Liver (tissue), 3 donors: ENCODE measurements around the gene HOPX.

ENCODE experiments used
- CTCF ChIP-seq: fragments of 150-350 bp; IDR thresholded peaks from 2 replicates; pipeline ENCODE4 v1.5.1; 2017; ENCODE audit warnings: improper control_type of control experiment, low read depth, low read length; ENCODE audit not compliant: missing input control
- FOXA1 ChIP-seq: IDR thresholded peaks from 2 replicates; pipeline ENCODE4 v1.6.1; 2016; ENCODE audit warnings: antibody characterized with exemption
- GABPA ChIP-seq, 2 donors: IDR thresholded peaks in 1 of 2; conservative IDR thresholded peaks in 1 of 2; 2 replicates each; pipeline ENCODE4 v1.6.1; 2016; ENCODE audit warnings: antibody characterized with exemption in 2 of 2, mild to moderate bottlenecking in 1 of 2, moderate library complexity in 1 of 2
- HNF4A ChIP-seq, 2 donors: conservative IDR thresholded peaks; 2 replicates each; pipeline ENCODE4 v1.6.1; 2016; ENCODE audit warnings: antibody characterized with exemption in 2 of 2, mild to moderate bottlenecking in 2 of 2
- HNF4G ChIP-seq: IDR thresholded peaks from 2 replicates; pipeline ENCODE4 v1.6.1; 2016; ENCODE audit warnings: antibody characterized with exemption
- JUND ChIP-seq, 2 donors: IDR thresholded peaks; 2 replicates each; pipeline ENCODE4 v1.6.1; 2016; ENCODE audit warnings: antibody characterized with exemption in 2 of 2
- NR2F2 ChIP-seq: IDR thresholded peaks from 2 replicates; pipeline ENCODE4 v1.6.1; 2016; ENCODE audit warnings: antibody characterized with exemption
- RAD21 ChIP-seq, 2 donors: IDR thresholded peaks; 2 replicates each; pipeline ENCODE4 v1.6.1; 2016; ENCODE audit warnings: antibody characterized with exemption in 2 of 2, mild to moderate bottlenecking in 2 of 2
- RXRA ChIP-seq, 2 donors: IDR thresholded peaks; 2 replicates each; pipeline ENCODE4 v1.6.1; 2017 to 2018; ENCODE audit warnings: antibody characterized with exemption in 2 of 2, mild to moderate bottlenecking in 1 of 2
- TAF1 ChIP-seq: conservative IDR thresholded peaks from 2 replicates; pipeline ENCODE4 v1.6.1; 2016; ENCODE audit warnings: antibody characterized with exemption, mild to moderate bottlenecking
- ZBTB33 ChIP-seq: IDR thresholded peaks from 2 replicates; pipeline ENCODE4 v1.6.1; 2016; ENCODE audit warnings: antibody characterized with exemption
- TF ChIP-seq, protein P1 (sequence below): IDR thresholded peaks from 2 replicates; pipeline ENCODE4 v1.6.1; 2016; ENCODE audit warnings: antibody characterized with exemption
- TF ChIP-seq, protein P2 (sequence below): IDR thresholded peaks from 2 replicates; pipeline ENCODE4 v1.6.1; 2016; ENCODE audit warnings: antibody characterized with exemption, mild to moderate bottlenecking
- donor health status: healthy.
- donor health status: healthy.

DNA sequence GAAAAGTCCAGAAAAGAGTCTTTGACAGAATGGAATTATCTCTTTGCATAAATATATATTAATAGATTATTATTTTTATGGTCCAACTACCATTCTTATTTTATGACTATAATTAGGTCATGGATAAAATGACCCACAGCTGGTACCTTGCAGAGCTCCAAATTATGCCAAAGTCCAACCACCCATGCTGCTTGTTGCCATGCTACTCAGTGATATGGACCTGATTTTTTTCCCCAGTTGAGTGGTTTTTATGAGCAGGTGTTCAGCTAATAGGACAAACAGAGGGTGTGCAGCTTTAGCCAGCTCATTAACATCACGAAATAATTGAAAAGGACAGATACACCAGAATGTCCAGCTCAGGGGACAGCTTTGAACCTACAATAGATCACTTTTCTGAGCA is 9.7 kb downstream of the HOPX start:
- TF ChIP-seq CTCF = no peak
- no peak for TF ChIP-seq RXRA (IDR thresholded peaks at IDR 0.05)
- TF ChIP-seq HNF4G = no peak
- no peak for TF ChIP-seq NR2F2
- TF ChIP-seq TAF1 = no peak
- no peak for TF ChIP-seq JUND (IDR thresholded peaks at IDR 0.05)
- TF ChIP-seq HNF4A (conservative IDR thresholded peaks at IDR 0.05) = no peak
- no peak for TF ChIP-seq RAD21 (IDR thresholded peaks at IDR 0.05)
- TF ChIP-seq GABPA (IDR thresholded peaks at IDR 0.05 in 1 of 2, conservative IDR thresholded peaks at IDR 0.05 in 1 of 2) = no peak
- TF ChIP-seq, protein P1, sequence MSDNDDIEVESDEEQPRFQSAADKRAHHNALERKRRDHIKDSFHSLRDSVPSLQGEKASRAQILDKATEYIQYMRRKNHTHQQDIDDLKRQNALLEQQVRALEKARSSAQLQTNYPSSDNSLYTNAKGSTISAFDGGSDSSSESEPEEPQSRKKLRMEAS = no peak
- TF ChIP-seq FOXA1 = no peak
- TF ChIP-seq, protein P2, sequence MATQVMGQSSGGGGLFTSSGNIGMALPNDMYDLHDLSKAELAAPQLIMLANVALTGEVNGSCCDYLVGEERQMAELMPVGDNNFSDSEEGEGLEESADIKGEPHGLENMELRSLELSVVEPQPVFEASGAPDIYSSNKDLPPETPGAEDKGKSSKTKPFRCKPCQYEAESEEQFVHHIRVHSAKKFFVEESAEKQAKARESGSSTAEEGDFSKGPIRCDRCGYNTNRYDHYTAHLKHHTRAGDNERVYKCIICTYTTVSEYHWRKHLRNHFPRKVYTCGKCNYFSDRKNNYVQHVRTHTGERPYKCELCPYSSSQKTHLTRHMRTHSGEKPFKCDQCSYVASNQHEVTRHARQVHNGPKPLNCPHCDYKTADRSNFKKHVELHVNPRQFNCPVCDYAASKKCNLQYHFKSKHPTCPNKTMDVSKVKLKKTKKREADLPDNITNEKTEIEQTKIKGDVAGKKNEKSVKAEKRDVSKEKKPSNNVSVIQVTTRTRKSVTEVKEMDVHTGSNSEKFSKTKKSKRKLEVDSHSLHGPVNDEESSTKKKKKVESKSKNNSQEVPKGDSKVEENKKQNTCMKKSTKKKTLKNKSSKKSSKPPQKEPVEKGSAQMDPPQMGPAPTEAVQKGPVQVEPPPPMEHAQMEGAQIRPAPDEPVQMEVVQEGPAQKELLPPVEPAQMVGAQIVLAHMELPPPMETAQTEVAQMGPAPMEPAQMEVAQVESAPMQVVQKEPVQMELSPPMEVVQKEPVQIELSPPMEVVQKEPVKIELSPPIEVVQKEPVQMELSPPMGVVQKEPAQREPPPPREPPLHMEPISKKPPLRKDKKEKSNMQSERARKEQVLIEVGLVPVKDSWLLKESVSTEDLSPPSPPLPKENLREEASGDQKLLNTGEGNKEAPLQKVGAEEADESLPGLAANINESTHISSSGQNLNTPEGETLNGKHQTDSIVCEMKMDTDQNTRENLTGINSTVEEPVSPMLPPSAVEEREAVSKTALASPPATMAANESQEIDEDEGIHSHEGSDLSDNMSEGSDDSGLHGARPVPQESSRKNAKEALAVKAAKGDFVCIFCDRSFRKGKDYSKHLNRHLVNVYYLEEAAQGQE = no peak
- TF ChIP-seq ZBTB33 = no peak
